ENCODE data around the gene PCDH9.

PCDH9 gene

DNA sequence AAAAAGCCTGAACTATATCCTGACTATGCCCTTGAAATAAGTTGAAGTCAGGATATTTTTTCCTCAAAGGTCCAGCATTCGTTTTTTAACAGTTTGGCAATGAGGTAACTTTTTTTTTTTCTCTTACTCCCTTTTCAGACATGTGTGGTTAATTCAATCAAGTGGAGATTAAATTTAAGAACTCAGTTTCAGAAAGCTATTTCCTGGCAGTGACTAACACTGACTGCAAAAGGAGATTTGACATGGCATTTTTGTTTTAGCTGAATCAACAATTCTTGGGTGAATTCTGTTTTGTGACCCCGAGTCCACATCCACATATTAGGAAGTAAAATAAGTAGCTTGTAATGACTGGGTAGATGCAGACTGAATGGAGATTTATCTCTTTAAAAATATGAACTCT, 716.4 kb downstream of the PCDH9 start:
- H3K27me3 ChIP-seq (ENCODE audit: control insufficient read depth, insufficient read depth, low read length), result no peaks in the 10 kb centered on the region
- DNase-seq (ENCODE audit: low read depth, low spot score), result no peak
- no peak overlapping the region for H3K27ac ChIP-seq (ENCODE audit: low read length)
- no CpG with 5 or more reads among the region's 2 CpGs for WGBS (ENCODE audit: insufficient coverage, insufficient read length)
- no peaks in the 10 kb centered on the region for H3K4me1 ChIP-seq (ENCODE audit: control insufficient read depth, insufficient read depth, low read length)
- H3K36me3 ChIP-seq (ENCODE audit: control insufficient read depth, insufficient read depth, low read length), result no peaks in the 10 kb centered on the region
- H3K4me3 ChIP-seq (ENCODE audit: low read length), result no peak overlapping the region
- H3K9me3 ChIP-seq (ENCODE audit: control insufficient read depth, insufficient read depth, low read length), result no peaks in the 10 kb centered on the region

DNA sequence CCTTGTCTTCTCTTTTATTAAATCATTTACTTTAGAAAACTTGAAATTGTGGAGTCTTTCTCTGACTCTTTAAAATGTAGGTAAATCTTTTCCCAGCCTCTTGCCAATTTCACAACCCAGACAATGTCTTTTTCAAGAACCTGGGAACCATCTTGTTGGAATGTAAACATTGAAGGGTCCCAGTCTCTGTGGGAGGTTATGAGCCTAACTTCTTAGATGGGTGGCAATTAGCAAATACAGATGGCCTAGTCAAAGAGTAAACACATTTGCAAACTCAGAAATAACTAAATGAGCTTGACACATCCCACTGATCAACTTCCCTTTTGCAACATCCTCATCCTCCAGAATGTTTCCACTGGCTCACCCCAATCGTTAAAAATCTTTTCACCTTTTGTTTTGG, 721.0 kb downstream of the PCDH9 start:
- Histone ChIP-seq H3K27ac (ENCODE audit: low read length) (no peak overlapping the region), H3K9me3 (ENCODE audit: control insufficient read depth, insufficient read depth, low read length) (no peaks in the 10 kb centered on the region), H3K4me3 (ENCODE audit: low read length) (no peak overlapping the region), H3K36me3 (ENCODE audit: control insufficient read depth, insufficient read depth, low read length) (no peaks in the 10 kb centered on the region), H3K4me1 (ENCODE audit: control insufficient read depth, insufficient read depth, low read length) (no peaks in the 10 kb centered on the region), H3K27me3 (ENCODE audit: control insufficient read depth, insufficient read depth, low read length) (no peaks in the 10 kb centered on the region)
- DNase-seq (ENCODE audit: low read depth, low spot score), result no peak
- WGBS (ENCODE audit: insufficient coverage, insufficient read length), result no CpG with 5 or more reads among the region's 1 CpG

DNA sequence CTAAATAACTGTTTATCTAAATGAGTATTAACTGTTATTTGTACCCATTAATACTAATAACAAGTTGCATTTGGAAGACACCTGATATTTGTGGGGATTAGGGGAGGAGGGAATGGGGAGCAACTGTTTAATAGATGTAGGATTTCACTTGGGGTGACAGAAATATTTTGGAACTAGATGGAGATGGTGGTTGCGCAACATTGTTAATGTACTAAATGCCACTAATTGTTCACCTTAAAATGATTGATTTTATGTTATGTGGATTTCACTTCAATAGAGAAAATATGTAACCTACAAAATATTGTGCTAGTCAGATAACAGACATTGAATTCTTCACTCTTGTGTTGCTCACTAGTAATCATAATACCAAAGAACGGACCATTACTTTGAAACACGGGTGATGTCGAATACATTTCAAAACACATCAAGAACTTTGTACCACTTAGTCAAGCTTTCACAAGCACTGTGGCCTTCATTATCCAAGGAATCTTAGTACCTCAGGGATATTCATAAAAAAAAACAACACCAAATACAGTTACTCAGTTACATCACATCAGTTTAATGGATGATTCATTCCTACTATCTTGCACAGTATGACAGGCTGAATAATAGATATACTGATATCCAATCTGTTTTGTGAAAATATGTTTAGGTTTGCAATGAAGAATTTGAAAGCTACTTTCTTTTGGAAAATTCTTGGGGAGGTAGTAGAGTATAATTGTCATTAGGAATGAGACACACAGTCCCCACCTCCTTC, 721.8 kb downstream of the PCDH9 start:
- Histone ChIP-seq H3K36me3 (ENCODE audit: control insufficient read depth, insufficient read depth, low read length) (no peaks in the 10 kb centered on the region), H3K27me3 (ENCODE audit: control insufficient read depth, insufficient read depth, low read length) (no peaks in the 10 kb centered on the region)
- no CpG with 5 or more reads among the region's 4 CpGs for WGBS (ENCODE audit: insufficient coverage, insufficient read length)

DNA sequence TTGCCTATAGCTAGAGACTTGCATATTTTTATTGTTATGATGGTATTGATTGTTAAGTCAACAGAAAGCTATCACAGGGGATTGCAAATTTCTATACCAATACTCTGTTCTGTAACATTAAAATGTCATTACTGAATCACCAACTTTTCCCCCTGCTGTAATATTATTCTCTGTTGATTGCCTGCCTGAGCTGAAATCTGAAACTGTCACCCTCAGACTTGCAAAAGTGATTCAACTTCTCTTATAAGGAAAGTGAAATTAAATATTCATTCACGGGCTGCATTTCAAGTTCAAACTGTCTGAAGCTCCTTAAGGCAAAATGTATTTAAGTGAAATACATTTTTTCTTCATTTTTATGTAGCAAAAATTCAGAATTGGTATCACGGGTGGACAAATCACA, 723.2 kb downstream of the PCDH9 start:
- H3K9me3 ChIP-seq (ENCODE audit: control insufficient read depth, insufficient read depth, low read length), result no peaks in the 10 kb centered on the region
- H3K4me1 ChIP-seq (ENCODE audit: control insufficient read depth, insufficient read depth, low read length), result no peaks in the 10 kb centered on the region; the same call in 1 of the 2 replicates
- no peaks in the 10 kb centered on the region for H3K27me3 ChIP-seq (ENCODE audit: control insufficient read depth, insufficient read depth, low read length)
- DNase-seq (ENCODE audit: low read depth, low spot score), result no peak
- no peak overlapping the region for H3K27ac ChIP-seq (ENCODE audit: low read length)
- no peaks in the 10 kb centered on the region for H3K36me3 ChIP-seq (ENCODE audit: control insufficient read depth, insufficient read depth, low read length)
- H3K4me3 ChIP-seq (ENCODE audit: low read length), result no peak overlapping the region
- no CpG with 5 or more reads among the region's 2 CpGs for WGBS (ENCODE audit: insufficient coverage, insufficient read length)

More for the DNA sequence above, 721.8 kb downstream of the PCDH9 start:
- no peak overlapping the region for H3K4me3 ChIP-seq (ENCODE audit: low read length)
- H3K4me1 ChIP-seq (ENCODE audit: control insufficient read depth, insufficient read depth, low read length), result no peaks in the 10 kb centered on the region; the same call in 1 of the 2 replicates
- H3K27ac ChIP-seq (ENCODE audit: low read length), result no peak overlapping the region
- H3K9me3 ChIP-seq (ENCODE audit: control insufficient read depth, insufficient read depth, low read length), result no peaks in the 10 kb centered on the region
- no peak for DNase-seq (ENCODE audit: low read depth, low spot score)

DNA sequence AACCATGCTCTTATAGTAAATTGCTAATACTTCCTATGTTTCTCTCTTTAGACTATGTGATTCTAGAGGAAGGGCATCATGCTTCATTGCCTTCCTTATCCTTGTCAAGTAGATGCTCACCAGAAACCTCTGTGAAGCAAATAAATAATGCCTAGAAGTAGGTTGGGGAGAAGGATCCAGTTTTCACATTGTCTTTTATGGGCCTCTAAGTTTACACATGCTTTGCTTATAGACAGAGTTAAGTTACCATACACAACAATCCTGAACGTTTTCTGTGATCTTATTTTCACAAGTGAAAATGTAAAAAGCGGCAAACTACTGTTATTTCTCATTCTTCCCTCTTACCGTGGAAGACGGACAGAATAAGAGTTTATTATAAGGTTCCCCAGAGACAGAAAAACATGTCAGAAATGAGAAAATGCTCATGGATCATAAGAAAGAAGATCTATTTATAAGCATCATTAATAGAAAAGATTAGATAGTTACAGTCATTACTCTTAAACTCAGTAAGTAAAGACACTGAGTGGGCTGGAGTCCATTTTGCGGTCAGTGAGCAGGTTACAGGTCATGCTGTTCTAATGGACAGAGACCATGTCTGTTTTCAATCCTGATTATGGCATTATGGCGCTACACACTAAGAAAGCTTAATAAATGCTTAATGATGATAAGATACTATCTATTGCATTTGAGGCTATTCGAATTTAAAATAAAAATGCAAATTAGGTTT, 723.9 kb downstream of the PCDH9 start:
- Histone ChIP-seq H3K9me3 (ENCODE audit: control insufficient read depth, insufficient read depth, low read length) (no peaks in the 10 kb centered on the region), H3K27me3 (ENCODE audit: control insufficient read depth, insufficient read depth, low read length) (no peaks in the 10 kb centered on the region), H3K27ac (ENCODE audit: low read length) (no peak overlapping the region), H3K4me3 (ENCODE audit: low read length) (no peak overlapping the region), H3K4me1 (ENCODE audit: control insufficient read depth, insufficient read depth, low read length) (no peaks in the 10 kb centered on the region; the same call in 1 of the 2 replicates), H3K36me3 (ENCODE audit: control insufficient read depth, insufficient read depth, low read length) (no peaks in the 10 kb centered on the region)
- no peak for DNase-seq (ENCODE audit: low read depth, low spot score)
- WGBS (ENCODE audit: insufficient coverage, insufficient read length), result no CpG with 5 or more reads among the region's 7 CpGs

DNA sequence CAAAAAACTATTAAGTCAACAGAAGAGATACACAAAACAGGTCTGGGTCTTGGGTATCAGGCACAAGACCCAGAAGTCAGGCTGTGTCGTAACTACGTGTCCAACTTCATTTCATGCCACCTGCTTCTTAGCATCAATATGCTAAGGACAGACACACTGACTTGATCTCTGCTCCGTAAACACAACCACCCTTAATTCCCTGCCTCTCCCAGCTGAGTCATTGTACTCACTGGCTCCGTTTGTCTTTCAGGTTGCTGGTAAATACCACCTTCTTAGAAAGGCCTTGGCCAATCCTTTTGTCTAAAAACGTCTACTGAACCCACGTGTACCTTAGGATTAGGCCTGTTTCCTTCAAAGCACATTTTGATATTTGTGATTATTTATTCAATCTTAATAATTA, 726.2 kb downstream of the PCDH9 start:
- no peak for DNase-seq (ENCODE audit: low read depth, low spot score)
- no peaks in the 10 kb centered on the region; the same call in 1 of the 2 replicates for H3K4me1 ChIP-seq (ENCODE audit: control insufficient read depth, insufficient read depth, low read length)
- no peaks in the 10 kb centered on the region for H3K36me3 ChIP-seq (ENCODE audit: control insufficient read depth, insufficient read depth, low read length)
- H3K4me3 ChIP-seq (ENCODE audit: low read length), result no peak overlapping the region
- H3K27ac ChIP-seq (ENCODE audit: low read length), result no peak overlapping the region
- WGBS (ENCODE audit: insufficient coverage, insufficient read length), result no CpG with 5 or more reads among the region's 6 CpGs
- H3K9me3 ChIP-seq (ENCODE audit: control insufficient read depth, insufficient read depth, low read length), result no peaks in the 10 kb centered on the region
- H3K27me3 ChIP-seq (ENCODE audit: control insufficient read depth, insufficient read depth, low read length), result no peaks in the 10 kb centered on the region

DNA sequence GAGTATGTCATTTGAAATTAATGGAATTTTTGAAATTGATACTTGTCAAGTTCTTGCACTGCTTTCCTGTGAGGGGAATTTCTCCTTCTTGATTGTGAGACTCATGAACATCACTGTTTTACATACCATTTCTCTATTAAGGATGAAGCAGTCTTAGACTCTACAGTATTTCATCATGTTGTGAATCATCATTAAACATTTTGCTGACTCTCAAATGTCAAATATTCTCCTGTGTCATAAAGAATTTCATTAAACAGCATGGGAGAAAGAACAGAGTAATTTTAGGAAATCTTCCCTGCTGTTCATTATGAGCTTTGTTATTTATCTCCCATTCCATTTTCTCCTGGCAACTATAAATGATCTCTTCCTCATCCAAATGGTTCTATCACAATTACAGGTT, 729.0 kb downstream of the PCDH9 start:
- H3K27ac ChIP-seq (ENCODE audit: low read length), result no peak overlapping the region
- DNase-seq (ENCODE audit: low read depth, low spot score), result no peak
- no peaks in the 10 kb centered on the region for H3K9me3 ChIP-seq (ENCODE audit: control insufficient read depth, insufficient read depth, low read length)
- H3K36me3 ChIP-seq (ENCODE audit: control insufficient read depth, insufficient read depth, low read length), result no peaks in the 10 kb centered on the region
- no peaks in the 10 kb centered on the region for H3K27me3 ChIP-seq (ENCODE audit: control insufficient read depth, insufficient read depth, low read length)
- no peaks in the 10 kb centered on the region; the same call in 1 of the 2 replicates for H3K4me1 ChIP-seq (ENCODE audit: control insufficient read depth, insufficient read depth, low read length)
- no peak overlapping the region for H3K4me3 ChIP-seq (ENCODE audit: low read length)

DNA sequence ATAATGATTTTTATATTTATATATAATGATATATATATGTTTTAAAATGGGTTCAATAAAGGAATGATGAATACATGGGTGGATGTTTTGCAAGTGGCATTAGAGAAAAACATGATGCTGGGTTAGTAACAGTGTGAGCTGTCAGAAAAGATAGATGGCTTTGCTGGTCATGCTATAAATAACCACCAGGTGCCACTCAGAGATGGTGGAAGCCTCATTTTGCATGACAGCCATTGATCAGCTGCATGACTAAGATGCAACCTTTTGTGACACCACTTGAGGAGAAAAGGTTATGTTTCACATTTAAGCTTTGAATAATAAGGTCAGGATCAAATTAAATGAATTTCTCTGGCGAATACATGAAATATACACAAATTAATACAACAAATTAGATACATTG, 737.7 kb downstream of the PCDH9 start:
- Histone ChIP-seq H3K27me3 (ENCODE audit: control insufficient read depth, insufficient read depth, low read length) (no peaks in the 10 kb centered on the region), H3K4me1 (ENCODE audit: control insufficient read depth, insufficient read depth, low read length) (no peaks in the 10 kb centered on the region), H3K27ac (ENCODE audit: low read length) (no peak overlapping the region), H3K36me3 (ENCODE audit: control insufficient read depth, insufficient read depth, low read length) (no peaks in the 10 kb centered on the region), H3K4me3 (ENCODE audit: low read length) (no peak overlapping the region), H3K9me3 (ENCODE audit: control insufficient read depth, insufficient read depth, low read length) (no peaks in the 10 kb centered on the region)
- peak; percentile 20 for DNase-seq (ENCODE audit: low read depth, low spot score)
- no CpG with 5 or more reads among the region's 1 CpG for WGBS (ENCODE audit: insufficient coverage, insufficient read length)

DNA sequence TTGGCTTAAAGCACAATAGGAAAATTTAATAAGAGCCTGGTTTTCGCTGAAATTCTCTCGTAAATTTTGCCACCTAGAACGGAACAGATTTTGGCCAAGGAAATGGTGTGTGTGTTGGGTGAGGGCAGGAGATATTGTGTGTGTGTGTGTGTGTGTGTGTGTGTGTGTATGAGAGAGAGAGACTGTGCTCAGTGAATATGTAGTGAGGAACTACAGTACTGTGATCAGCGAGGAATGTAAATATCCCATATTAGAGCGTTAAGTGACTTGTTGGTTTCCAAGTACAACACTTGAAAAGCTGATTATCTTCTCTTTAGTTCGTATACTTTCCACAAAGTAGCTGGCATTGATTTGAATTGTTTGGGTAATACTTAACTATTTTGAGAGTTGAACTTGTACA, 738.9 kb downstream of the PCDH9 start:
- DNase-seq (ENCODE audit: low read depth, low spot score), result no peak

DNA sequence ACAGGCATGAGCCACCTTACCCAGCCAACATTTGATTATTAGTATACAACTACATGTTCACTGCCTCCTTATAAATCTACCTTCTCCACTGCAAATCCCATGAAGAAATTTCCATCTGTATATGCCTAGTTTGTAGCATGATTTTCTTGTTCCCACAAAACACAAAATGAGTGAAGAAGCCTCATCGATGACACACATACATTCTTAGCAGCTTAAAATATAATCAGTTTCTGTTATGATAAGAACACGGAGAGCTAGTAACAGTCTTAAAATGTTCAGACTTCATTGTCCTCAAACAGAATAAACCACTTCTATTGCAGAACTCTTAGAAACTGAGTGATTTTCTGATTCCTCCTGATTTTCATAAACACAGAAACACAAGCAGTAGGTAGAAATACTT, 740.5 kb downstream of the PCDH9 start:
- H3K27ac ChIP-seq (ENCODE audit: low read length), result no peak overlapping the region
- no peaks in the 10 kb centered on the region for H3K36me3 ChIP-seq (ENCODE audit: control insufficient read depth, insufficient read depth, low read length)
- no peaks in the 10 kb centered on the region for H3K9me3 ChIP-seq (ENCODE audit: control insufficient read depth, insufficient read depth, low read length)
- WGBS (ENCODE audit: insufficient coverage, insufficient read length), result no CpG with 5 or more reads among the region's 2 CpGs
- no peak overlapping the region for H3K4me3 ChIP-seq (ENCODE audit: low read length)
- no peaks in the 10 kb centered on the region for H3K4me1 ChIP-seq (ENCODE audit: control insufficient read depth, insufficient read depth, low read length)
- DNase-seq (ENCODE audit: low read depth, low spot score), result no peak
- H3K27me3 ChIP-seq (ENCODE audit: control insufficient read depth, insufficient read depth, low read length), result no peaks in the 10 kb centered on the region

More for the DNA sequence above, 738.9 kb downstream of the PCDH9 start:
- Histone ChIP-seq H3K4me1 (ENCODE audit: control insufficient read depth, insufficient read depth, low read length) (no peaks in the 10 kb centered on the region), H3K4me3 (ENCODE audit: low read length) (no peak overlapping the region), H3K9me3 (ENCODE audit: control insufficient read depth, insufficient read depth, low read length) (no peaks in the 10 kb centered on the region), H3K36me3 (ENCODE audit: control insufficient read depth, insufficient read depth, low read length) (no peaks in the 10 kb centered on the region), H3K27me3 (ENCODE audit: control insufficient read depth, insufficient read depth, low read length) (no peaks in the 10 kb centered on the region), H3K27ac (ENCODE audit: low read length) (no peak overlapping the region)
- WGBS (ENCODE audit: insufficient coverage, insufficient read length), result no CpG with 5 or more reads among the region's 6 CpGs

Data from iPS DF 6.9 (cell line).